ENCODE measurements around the gene AAK1. TPM values are rescaled to one million over a fixed set of nuclear protein-coding genes. Genes with fewer than 3 reads are reported as not detected.
"Not testable (repeated sequence)": the region's sequence is repeated elsewhere in the genome, so short reads cannot be mapped to it uniquely, and the experiment has no call there.

The AAK1 gene
- total RNA-seq, 3 donors from 2014 or later = 62.4 to 68.4 (median 66.2) TPM

GRCh38 chr2:69450735-69451416 is 192.7 kb downstream of the AAK1 start:
- TF ChIP-seq, protein P1, sequence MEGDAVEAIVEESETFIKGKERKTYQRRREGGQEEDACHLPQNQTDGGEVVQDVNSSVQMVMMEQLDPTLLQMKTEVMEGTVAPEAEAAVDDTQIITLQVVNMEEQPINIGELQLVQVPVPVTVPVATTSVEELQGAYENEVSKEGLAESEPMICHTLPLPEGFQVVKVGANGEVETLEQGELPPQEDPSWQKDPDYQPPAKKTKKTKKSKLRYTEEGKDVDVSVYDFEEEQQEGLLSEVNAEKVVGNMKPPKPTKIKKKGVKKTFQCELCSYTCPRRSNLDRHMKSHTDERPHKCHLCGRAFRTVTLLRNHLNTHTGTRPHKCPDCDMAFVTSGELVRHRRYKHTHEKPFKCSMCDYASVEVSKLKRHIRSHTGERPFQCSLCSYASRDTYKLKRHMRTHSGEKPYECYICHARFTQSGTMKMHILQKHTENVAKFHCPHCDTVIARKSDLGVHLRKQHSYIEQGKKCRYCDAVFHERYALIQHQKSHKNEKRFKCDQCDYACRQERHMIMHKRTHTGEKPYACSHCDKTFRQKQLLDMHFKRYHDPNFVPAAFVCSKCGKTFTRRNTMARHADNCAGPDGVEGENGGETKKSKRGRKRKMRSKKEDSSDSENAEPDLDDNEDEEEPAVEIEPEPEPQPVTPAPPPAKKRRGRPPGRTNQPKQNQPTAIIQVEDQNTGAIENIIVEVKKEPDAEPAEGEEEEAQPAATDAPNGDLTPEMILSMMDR (IDR thresholded peaks at IDR 0.05) = no peak
- Histone ChIP-seq H3K36me3 (ENCODE audit: low read depth) (no peaks in the 10 kb centered on the region), H3K9me3 (no peaks in the 10 kb centered on the region), H3K4me1 (ENCODE audit: low read depth) (no peaks in the 10 kb centered on the region), H3K4me3 (no peak overlapping the region)
- ATAC-seq = no peak
- intact Hi-C loops (cut with DNase I, micrococcal nuclease) = no loop called here
- DNase-seq = no peak

DNA sequence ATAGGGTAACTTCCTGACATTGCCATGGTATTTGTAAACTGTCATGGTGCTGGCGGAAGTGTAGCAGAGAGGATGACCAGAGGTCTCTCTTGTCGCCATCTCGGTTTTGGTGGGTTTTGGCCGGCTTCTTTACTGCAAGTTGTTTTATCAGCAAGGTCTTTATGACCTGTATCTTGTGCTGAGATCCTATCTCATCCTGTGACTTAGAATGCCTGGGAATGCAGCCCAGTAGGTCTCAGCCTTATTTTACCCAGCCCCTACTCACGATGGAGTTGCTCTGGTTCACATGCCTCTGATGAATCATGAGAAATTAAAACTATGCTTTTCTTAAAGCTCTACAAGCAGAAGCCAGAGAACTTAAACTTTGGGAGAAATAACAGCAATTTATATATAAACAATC is 193.6 kb downstream of the AAK1 start:
- H3K4me1 ChIP-seq (ENCODE audit: low read depth) = no peaks in the 10 kb centered on the region
- no peak overlapping the region for H3K4me3 ChIP-seq
- no peak for ATAC-seq
- H3K36me3 ChIP-seq (ENCODE audit: low read depth) = no peaks in the 10 kb centered on the region
- TF ChIP-seq, protein P1 (IDR thresholded peaks at IDR 0.05) = no peak
- no peaks in the 10 kb centered on the region for H3K9me3 ChIP-seq
- intact Hi-C loops (cut with DNase I, micrococcal nuclease) = no loop called here
- no peak for DNase-seq

GRCh38 chr2:69443673-69444072 is 199.9 kb downstream of the AAK1 start:
- H3K4me1 ChIP-seq (ENCODE audit: low read depth); DNase-seq; H3K36me3 ChIP-seq (ENCODE audit: low read depth); H3K4me3 ChIP-seq; H3K9me3 ChIP-seq; intact Hi-C loops (cut with DNase I, micrococcal nuclease); ATAC-seq: not testable (repeated sequence)

- H3K4me1 ChIP-seq (ENCODE audit: low read depth) = peaks cover 17% of the 10 kb centered on the region
- DNase-seq; H3K36me3 ChIP-seq (ENCODE audit: low read depth); ATAC-seq; H3K4me3 ChIP-seq; intact Hi-C loops (cut with DNase I, micrococcal nuclease); H3K9me3 ChIP-seq: not testable (repeated sequence)
Measured at GRCh38 chr2:69439499-69439898, 204.0 kb downstream of the AAK1 start.

DNA sequence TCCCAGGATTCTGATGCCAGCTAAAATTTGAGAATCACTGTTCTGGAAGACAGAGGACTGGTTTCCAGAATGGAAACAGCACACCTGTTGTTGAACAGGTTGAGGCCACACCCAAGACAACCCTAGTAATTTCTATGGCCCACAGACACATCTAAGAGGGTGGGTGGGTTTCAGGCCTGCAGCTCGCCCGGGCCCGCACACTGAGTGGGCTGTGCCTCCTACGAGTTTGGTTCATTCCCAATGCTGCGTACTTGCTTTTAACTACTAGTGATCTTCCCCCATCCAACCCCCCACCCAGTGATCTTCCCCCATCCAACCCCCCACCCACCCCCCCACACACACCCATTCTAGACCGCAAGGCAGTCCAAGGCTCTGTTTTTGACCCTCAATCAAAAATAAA is 205.0 kb downstream of the AAK1 start:
- intact Hi-C loops (cut with DNase I, micrococcal nuclease) = no loop called here
- no peak for ATAC-seq
- Histone ChIP-seq H3K36me3 (ENCODE audit: low read depth) (no peaks in the 10 kb centered on the region), H3K9me3 (no peaks in the 10 kb centered on the region), H3K4me1 (ENCODE audit: low read depth) (peaks cover 17% of the 10 kb centered on the region), H3K4me3 (no peak overlapping the region)
- no peak for DNase-seq
- TF ChIP-seq, protein P1 (IDR thresholded peaks at IDR 0.05) = no peak

- ATAC-seq (peak; percentile 49), DNase-seq (peak in 1 of 3 donors; percentile 67)
- intact Hi-C loops (cut with DNase I, micrococcal nuclease) = no loop called here
- H3K9me3 ChIP-seq = no peaks in the 10 kb centered on the region
- H3K4me3 ChIP-seq = peak overlapping the region; percentile 52
- TF ChIP-seq, protein P1 (IDR thresholded peaks at IDR 0.05) = no peak
- peaks cover 17% of the 10 kb centered on the region for H3K4me1 ChIP-seq (ENCODE audit: low read depth)
- H3K36me3 ChIP-seq (ENCODE audit: low read depth) = no peaks in the 10 kb centered on the region
Measured at GRCh38 chr2:69437751-69438154, 205.8 kb downstream of the AAK1 start.
